HG03354 (cell line): ENCODE measurements around the gene KIRREL2.
"Not testable (repeated sequence)": the region's sequence is repeated elsewhere in the genome, so short reads cannot be mapped to it uniquely, and the experiment has no call there.

Experiments used
- ATAC-seq: cut with Tn5 transposase; IDR thresholded peaks from one replicate; pipeline ENCODE4 v1.9.1; 2021; ENCODE audit warnings: mild to moderate bottlenecking; ENCODE audit not compliant: unreplicated experiment, poor library complexity, severe bottlenecking

Gene KIRREL2

DNA sequence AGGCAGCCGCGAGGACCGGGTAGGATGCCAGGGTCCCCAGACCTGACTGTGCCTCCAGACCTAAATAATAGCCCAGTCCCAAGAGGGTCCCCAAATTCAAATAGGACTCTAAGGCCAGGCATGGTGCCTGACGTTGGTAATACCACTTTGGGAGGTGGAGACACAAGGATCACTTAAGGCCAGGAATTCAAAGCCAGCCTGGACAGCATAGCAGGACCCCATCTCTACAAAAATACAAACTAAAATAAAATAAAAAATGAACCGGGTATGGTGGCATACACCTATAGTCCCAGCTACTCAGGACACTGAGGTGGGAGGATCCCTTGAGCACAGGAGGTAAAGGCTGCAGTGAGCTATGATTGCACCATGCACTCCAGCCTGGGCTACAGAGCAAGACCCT lies 6.3 kb downstream of the KIRREL2 start:
- no peak for ATAC-seq

DNA sequence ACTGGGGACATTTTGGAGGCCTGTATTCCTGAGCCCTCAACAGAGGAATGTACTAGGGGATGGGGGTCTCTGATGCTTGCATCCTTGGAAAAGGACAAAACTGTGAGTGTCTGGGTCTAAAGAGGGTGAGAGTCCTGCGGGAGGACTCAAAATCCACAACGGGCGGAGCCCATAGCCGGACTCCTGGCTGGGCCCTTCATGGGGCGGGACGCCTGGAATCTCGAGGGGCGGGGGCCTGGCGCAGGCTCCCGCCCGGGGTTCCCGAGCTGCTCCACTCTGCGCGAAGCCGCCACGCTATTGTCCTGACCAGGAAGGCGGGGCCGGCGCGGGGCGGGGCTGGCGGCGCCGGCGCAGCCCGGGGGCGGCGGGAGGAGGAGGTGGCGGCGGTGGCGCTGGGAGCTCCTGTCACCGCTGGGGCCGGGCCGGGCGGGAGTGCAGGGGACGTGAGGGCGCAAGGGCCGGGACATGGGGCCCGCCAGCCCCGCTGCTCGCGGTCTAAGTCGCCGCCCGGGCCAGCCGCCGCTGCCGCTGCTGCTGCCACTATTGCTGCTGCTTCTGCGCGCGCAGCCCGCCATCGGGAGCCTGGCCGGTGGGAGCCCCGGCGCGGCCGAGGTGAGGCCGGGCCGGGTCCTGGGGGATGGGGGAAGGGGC lies 11.6 kb downstream of the KIRREL2 start, which contains the start of gene APLP1:
APLP1 (plus strand) TSS at position 403 of the 651 bp plus-strand sequence; CDS start at position 466, 63 bp downstream.
- ATAC-seq = no peak

DNA sequence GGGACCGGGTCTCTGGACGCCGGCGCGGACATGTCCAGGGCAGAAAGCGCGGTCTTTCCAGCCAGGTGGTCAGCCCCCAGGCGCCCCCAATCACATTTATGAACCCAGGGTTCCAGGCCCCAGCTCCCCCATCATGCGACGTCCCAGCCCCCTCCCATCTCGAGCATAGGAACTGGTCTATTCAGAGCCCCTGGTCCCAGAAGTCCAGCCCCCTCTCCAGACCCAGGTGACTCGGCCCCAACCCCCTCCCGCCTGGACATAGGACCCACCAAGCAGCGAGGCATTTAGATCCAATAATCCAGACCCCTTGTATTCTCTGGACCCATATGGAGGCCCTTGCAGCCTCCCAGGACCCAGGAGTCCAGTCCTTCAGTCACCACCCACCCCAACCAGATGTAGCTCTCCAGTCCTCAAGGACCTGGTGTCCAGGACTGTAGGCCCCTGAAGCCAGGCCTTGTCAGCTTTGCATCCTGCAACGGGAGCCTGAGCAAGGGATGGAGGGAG lies 12.2 kb downstream of the KIRREL2 start:
- no peak for ATAC-seq

DNA sequence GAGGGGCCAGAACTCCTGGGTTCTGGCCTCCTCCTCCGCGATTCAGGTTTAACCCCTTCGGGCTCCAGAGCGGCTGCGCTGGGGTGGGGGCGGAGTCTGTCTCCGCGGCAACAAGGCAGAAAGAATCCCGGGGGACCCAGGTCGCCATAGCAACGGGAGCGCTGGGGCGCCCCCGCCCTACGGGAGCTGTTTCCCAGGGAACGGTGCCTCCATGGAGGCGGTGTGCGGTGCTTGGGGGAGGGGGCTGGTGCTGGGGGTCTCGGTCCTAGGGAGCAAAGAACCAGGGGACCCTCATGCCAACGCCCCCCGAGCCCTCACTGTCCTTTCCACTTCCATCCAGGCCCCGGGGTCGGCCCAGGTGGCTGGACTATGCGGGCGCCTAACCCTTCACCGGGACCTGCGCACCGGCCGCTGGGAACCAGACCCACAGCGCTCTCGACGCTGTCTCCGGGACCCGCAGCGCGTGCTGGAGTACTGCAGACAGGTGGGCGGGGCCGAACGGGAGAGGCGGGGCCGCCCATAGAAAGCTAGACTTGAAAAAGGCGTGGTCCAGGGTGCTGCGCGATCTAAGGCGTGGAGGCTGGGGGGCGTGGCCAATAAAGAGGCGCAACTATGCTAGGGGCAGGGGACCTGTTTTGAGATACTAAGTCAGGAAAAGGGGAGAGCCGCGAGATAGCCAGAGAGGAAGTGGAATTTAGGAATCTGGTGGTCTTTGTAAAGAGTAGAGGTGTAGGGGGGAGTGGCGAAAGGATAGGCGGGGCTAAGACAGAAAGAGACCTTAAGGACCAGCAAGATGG lies 12.8 kb downstream of the KIRREL2 start:
- peak; percentile 67 for ATAC-seq

DNA sequence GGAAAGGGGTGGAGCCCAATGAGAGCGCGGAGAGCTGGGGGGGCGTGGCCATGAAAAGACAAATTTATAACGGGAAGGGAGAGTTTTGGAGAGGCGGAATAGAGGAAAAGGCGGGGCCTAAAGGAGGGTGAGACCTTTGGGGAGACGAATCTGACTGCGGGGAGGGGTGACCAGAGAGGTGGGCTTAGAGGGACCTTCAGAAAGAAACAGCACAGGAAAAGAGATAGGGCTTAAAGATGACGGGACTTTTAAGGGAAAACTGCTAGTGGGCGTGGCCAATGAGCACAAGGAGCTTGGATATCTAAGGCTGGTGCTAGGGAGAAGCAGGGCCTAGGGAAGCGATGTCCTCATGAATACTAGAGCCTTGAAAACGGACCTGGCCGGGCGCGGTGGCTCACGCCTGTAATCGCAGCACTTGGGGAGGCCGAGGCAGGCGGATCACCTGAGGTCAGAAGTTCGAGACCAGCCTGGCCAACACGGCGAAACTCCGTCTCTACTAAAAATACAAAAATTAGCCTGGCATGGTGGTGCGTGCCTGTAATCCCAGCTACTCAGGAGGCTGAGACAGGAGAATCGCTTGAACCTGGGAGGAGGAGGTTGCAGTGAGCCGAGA lies 13.5 kb downstream of the KIRREL2 start:
- ATAC-seq = not testable (repeated sequence)

DNA sequence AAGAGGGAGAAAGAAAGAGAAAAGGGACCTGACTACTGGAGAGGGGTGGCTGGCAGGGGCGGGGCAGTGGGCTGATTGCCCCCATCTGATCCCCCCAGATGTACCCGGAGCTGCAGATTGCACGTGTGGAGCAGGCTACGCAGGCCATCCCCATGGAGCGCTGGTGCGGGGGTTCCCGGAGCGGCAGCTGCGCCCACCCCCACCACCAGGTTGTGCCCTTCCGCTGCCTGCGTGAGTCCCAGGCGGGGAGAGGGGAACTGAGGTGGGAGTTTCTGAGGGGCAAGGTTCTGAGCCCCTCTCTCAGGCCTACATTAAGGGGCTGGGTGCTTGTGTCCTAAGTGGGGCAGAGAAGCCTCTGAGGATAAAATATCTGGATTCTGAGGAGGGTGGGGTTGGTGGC lies 14.1 kb downstream of the KIRREL2 start:
- no peak for ATAC-seq

DNA sequence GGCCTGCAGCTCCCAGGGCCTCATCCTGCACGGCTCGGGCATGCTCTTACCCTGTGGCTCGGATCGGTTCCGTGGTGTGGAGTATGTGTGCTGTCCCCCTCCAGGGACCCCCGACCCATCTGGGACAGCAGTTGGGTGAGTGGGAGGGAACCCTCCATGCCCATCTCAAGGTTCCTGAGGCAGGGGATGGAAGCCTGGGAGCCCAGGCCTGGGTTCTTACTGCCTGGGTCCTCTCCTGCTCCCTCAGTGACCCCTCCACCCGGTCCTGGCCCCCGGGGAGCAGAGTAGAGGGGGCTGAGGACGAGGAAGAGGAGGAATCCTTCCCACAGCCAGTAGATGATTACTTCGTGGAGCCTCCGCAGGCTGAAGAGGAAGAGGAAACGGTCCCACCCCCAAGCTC lies 14.9 kb downstream of the KIRREL2 start:
- no peak for ATAC-seq

DNA sequence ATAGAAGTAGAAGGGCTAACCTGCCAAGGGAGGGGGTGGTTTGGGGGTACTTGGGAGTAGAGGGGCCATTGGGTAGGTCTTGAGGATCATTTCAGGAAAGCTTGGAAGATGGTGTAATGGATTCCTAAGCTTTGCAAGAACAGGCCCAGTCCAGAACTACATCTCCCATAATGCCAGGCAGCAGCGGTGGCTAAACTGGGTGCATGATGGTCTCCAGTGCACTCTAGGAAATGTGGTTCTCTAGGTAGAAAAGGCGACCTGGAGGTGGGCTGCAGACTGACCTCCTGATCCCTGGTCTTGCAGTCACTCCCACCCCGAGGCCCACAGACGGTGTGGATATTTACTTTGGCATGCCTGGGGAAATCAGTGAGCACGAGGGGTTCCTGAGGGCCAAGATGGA lies 15.5 kb downstream of the KIRREL2 start:
- ATAC-seq = no peak

DNA sequence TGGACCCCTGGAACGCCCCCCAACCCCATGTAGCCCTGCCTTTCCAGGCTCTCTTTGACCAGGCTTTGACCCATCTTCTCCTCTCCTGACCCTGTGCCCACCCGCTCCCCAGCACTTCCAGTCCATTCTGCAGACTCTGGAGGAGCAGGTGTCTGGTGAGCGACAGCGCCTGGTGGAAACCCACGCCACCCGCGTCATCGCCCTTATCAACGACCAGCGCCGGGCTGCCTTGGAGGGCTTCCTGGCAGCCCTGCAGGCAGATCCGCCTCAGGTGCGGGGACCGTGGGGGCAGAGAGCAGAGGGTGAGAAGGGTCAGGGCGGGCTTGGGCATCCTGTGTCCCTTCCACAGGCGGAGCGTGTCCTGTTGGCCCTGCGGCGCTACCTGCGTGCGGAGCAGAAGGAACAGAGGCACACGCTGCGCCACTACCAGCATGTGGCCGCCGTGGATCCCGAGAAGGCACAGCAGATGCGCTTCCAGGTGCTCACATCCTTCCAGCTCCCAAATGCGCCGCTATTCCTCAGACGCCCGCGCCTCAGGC lies 17.8 kb downstream of the KIRREL2 start:
- no peak for ATAC-seq

DNA sequence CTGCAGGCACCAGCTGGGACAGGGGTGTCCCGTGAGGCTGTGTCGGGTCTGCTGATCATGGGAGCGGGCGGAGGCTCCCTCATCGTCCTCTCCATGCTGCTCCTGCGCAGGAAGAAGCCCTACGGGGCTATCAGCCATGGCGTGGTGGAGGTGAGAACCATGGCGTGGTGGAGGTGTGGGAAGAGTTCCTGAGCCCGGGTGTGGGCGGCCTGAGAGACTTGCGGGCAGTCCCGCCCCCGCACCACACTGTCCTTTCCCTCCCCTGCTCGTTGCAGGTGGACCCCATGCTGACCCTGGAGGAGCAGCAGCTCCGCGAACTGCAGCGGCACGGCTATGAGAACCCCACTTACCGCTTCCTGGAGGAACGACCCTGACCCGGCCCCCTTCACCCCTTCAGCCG lies 22.4 kb downstream of the KIRREL2 start:
- ATAC-seq = no peak

DNA sequence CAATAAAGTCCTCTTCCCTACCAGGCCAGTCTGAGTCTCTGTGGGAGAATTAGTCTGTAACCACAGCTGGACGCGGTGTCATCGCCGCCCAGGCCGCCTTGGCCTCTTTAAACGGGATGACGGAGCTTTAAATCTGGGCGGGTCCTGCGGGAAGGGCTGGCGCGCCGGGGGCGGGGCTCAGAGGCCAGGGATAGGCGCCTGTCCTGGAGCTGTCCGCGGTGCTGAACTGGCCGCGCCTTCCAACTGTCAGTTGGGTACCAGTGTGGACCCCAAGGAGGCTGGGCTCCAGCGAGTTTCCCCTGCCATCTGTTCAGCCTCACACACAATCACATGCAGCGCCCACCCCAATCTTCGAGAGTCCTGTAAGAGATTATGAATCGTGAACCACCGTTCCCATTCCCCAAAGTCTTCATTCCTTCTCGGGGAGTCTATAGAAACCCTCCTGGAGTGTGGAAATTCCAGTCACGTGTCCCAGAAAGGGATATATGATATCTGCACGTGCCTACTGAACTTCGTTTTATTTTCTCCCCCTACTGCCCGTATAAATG lies 23.1 kb downstream of the KIRREL2 start:
- no peak for ATAC-seq

DNA sequence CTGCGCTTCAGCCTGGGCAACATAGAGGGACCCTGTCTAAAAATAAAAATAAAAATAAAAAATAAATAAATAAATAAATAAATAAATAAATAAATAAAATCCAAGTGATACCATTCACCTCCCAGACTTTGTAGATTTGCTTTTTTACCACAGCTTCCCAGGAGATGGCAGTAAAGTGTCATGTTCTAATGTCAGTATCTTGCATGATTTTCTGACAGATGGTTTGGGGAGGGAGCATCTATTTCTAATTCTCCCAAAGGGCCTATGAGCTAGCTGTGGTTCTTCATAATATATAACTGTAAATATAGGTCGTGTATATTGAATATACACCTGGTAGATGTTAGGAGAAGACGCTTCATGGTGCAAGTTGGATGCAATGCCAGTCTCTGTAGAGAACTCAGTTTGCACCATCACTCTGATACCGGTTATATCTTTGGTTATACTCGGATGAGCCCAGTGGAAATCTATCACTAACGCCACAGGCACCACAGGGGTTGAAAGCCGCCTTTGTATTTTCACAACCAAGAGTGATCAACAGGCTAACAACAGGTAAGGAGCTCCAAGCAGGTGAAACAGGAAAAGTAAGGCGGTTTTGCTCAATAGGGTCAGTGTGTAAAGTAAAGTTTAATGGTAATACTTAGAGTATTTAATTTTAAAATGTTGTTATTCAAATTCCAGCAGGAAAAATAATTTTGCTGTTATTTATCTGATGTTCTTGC lies 25.6 kb downstream of the KIRREL2 start:
- ATAC-seq = no peak

DNA sequence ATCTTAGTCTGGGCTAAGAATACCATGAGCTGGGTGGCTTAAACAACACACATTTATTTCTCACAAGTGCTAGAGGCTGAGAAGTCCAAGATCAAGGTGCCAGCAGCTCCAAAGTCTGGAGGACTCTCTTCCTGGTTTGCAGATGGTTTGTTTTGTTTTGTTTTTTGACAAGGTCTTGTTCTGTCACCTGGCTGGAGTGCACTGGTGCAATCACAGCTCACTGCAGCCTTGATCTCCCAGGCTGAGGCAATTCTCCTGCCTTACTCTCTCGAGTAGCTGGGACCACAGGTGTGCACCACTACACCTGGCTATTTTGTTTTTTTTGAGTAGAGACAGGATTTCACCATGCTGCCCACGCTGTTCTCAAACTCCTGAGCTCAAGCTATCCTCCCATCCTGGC lies 27.2 kb downstream of the KIRREL2 start:
- no peak for ATAC-seq

DNA sequence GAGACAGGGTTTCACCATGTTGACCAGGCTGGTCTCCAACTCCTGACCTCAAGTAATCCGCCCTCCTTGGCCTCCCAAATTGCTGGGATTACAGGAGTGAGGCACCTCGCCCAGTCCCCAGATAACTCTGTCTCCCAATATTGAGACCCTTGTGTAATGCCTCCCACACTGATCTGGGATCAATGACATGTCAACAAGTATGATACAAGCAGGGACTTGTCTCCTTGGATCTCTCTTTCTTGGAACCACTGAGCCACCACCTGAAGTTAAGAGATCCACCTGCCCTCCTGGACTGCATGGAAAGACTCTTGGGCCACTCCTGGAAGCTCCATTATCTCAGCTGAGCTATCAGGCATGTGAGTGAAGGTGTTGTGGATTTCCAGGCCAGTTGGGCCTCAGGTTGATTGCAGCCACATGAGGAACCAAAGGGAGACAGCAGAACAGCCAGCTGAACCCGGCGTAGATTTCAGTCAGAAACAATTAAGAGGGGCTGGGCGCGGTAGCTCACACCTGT lies 28.6 kb downstream of the KIRREL2 start:
- no peak for ATAC-seq

DNA sequence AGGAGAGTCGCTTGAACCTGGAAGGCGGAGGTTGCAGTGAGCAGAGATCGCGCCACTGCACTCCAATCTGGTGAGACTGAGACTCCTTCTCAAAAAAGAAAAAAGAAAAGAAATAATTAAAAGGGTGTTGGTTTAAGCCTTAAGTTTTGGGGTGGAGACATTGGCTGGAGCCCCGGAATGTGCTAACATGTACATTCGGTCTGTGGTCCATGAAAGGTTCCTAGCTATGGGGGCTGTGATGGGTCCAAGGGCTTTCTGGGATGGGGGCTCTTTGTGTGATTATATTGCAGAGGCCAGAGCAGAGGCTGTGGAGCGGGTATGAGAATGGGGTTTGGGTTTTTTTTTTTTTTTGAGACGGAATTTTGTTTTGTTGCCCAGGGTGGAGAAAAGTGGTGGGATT lies 29.2 kb downstream of the KIRREL2 start:
- ATAC-seq = no peak

DNA sequence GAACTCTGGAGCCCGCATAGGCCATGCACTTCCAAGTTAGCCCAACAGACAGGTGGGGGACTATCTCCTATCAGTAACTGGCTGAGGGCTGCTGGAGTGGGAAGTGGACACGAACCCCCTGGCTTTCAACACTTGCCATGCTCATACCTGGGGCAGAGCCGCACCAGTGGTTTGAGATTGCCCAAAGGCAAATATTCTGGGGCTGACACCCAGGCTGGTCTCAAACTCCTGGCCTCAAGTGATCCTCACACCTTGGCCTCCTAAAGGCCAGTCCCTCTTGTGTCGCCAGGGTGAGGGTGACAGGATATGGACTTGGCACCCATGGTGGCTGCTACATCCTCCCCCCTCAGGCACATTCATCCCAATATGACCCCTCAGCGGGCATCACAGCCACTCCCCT lies 30.5 kb downstream of the KIRREL2 start:
- ATAC-seq = no peak

DNA sequence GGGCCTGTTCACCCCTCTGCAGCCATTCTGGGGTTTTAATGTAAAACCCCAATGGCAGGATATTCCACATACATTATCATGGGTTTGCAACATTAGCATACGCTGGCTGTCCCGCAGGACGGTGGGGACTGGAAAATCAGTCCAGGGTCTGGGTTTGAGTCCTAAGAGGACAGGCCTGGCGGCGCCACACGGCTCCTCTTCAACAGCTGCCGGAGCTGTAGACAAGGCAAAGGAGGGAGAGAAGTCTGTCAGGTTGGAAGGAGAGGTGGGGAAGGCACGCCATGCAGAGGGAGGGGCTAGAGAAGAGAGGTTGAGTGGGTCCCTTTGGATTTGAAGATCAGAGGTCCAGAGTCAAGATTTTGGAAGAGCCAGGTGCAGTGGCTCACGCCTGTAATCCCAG lies 31.7 kb downstream of the KIRREL2 start:
- no peak for ATAC-seq

DNA sequence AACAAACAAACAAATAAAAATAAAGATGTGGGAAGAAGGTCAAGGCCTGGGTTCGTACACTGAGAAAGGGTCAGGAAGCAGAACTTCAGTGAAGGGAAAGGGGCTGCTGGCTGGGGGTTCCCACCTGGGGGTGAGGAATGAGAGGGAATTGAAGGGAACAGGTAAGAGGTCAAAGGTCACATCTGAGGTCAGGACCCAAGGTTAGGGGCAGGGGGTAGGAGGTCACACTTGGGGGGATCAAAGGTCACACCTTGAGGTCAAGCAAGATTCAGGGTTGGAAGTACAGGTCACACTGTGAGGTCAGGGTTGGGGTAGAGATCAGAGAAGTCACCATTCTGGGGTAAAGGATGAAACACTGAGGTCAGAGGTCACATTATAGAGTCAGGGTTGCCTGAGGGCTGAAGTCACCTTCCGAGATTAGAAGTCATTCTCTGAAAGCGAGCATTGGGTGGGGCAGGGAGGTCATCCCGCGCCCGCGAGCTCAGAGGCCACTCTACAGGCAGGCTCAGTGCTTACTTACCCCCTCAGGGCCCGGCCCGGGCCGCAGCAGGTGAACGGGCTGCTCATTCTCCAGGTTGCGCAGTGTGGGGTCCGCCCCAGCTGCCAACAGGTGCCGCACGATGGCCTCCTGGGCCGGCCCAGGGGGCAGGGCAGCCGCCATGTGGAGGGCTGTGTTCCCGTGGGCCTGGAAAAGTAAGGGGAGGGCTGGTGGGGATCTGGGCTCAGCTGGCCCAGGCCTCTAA lies 32.8 kb downstream of the KIRREL2 start:
- ATAC-seq = no peak
